H1 (cell line): ENCODE measurements around the gene ADARB2. TPM values are rescaled to one million over a fixed set of nuclear protein-coding genes. Genes with fewer than 3 reads are reported as not detected.

Experiments used
- CTCF ChIA-PET: fragments of 300-600 bp; sonication (Branson Sonifier 250); formaldehyde crosslinking; loops from one replicate; lab custom pipeline; 2021; ENCODE audit not compliant: partially characterized antibody; lab: Charles Lee
- POLR2A ChIA-PET: fragments of 300-600 bp; sonication (Branson Sonifier 250); formaldehyde crosslinking; loops from one replicate; lab custom pipeline; 2021; ENCODE audit warnings: inconsistent platforms; ENCODE audit not compliant: partially characterized antibody; lab: Charles Lee
- DNase-seq, 2 experiments: peaks; one replicate each; pipeline versions ENCODE4 v3.0.0 to v3.0.0-alpha.2; 2010 to 2022; ENCODE audit warnings: low spot score in 2 of 2, low read depth in 1 of 2, mixed read lengths in 1 of 2
- FAIRE-seq: peaks from 2 replicates; lab custom pipeline; 2011; peaks lifted over from hg19 to GRCh38; lab: Jason Lieb, UNC
- H2AFZ ChIP-seq: 2 replicates; pipeline ENCODE4 v1.8.1; 2012; ENCODE audit warnings: low read length, inconsistent platforms
- H2AK5ac ChIP-seq: 2 replicates; pipeline ENCODE4 v1.6.1; 2013; ENCODE audit warnings: low read depth, low read length
- H2BK120ac ChIP-seq: replicated peaks from 2 replicates; pipeline ENCODE3; 2013; ENCODE audit warnings: low read depth, low read length, inconsistent platforms
- H2BK12ac ChIP-seq: 2 replicates; pipeline ENCODE4 v1.6.1; 2013; ENCODE audit warnings: low read depth, low read length
- H2BK15ac ChIP-seq: 2 replicates; pipeline ENCODE4 v1.6.1; 2013; ENCODE audit warnings: low read length
- H2BK20ac ChIP-seq: 2 replicates; pipeline ENCODE4 v1.6.1; 2013; ENCODE audit warnings: low read length
- H2BK5ac ChIP-seq: 2 replicates; pipeline ENCODE4 v1.6.1; 2013; ENCODE audit warnings: low read depth, low read length
- H3K14ac ChIP-seq: 2 replicates; pipeline ENCODE4 v1.6.1; 2013; ENCODE audit warnings: inconsistent platforms; ENCODE audit not compliant: insufficient read length
- H3K18ac ChIP-seq: 2 replicates; pipeline ENCODE4 v1.6.1; 2013; ENCODE audit warnings: low read length; ENCODE audit errors: extremely low read depth
- H3K23ac ChIP-seq: 2 replicates; pipeline ENCODE4 v1.6.1; 2013; ENCODE audit warnings: inconsistent platforms; ENCODE audit not compliant: insufficient read length
- H3K23me2 ChIP-seq: 2 replicates; pipeline ENCODE4 v1.6.1; 2013; ENCODE audit warnings: low read depth, low read length
- H3K27ac ChIP-seq: 2 replicates; pipeline ENCODE4 v1.6.1; 2011; ENCODE audit warnings: low read depth, low read length, inconsistent platforms
- H3K27me3 ChIP-seq, 4 experiments: replicated peaks in 1 of 4; 1 replicate in 1 of 4; 2 replicates in 3 of 4; pipeline versions ENCODE4 v1.6.1 to v1.8.1; 2011 to 2013; ENCODE audit warnings: low read length in 3 of 4, mild to moderate bottlenecking in 3 of 4, inconsistent platforms in 2 of 4, mixed read lengths in 2 of 4, moderate library complexity in 1 of 4; ENCODE audit not compliant: control insufficient read depth in 3 of 4, insufficient read depth in 3 of 4; ENCODE audit errors: extremely low read depth in 1 of 4
- H3K36me3 ChIP-seq, 4 experiments: 2 replicates each; pipeline versions ENCODE4 v1.6.1 to v1.8.1; 2011 to 2013; ENCODE audit warnings: mild to moderate bottlenecking in 4 of 4, low read length in 3 of 4, moderate library complexity in 2 of 4, control low read depth in 1 of 4, inconsistent platforms in 1 of 4; ENCODE audit not compliant: insufficient read depth in 4 of 4, control insufficient read depth in 2 of 4
- H3K4ac ChIP-seq: replicated peaks from 2 replicates; pipeline ENCODE3; 2013; ENCODE audit warnings: low read length, low read depth, mixed read lengths, inconsistent platforms; ENCODE audit not compliant: insufficient read length
- H3K4me1 ChIP-seq, 4 experiments: replicated peaks in 1 of 4; 1 replicate in 1 of 4; 2 replicates in 3 of 4; pipeline versions ENCODE4 v1.6.1 to v1.8.1; 2011 to 2013; ENCODE audit warnings: low read length in 3 of 4, inconsistent platforms in 2 of 4, mixed read lengths in 1 of 4; ENCODE audit not compliant: insufficient read depth in 4 of 4, control insufficient read depth in 3 of 4
- H3K4me2 ChIP-seq, 2 experiments: 2 replicates each; pipeline versions ENCODE4 v1.6.1 to v1.8.1; 2011 to 2013; ENCODE audit warnings: low read depth in 2 of 2, low read length in 2 of 2, control low read depth in 1 of 2, inconsistent platforms in 1 of 2, mild to moderate bottlenecking in 1 of 2; ENCODE audit not compliant: insufficient read depth in 1 of 2
- H3K4me3 ChIP-seq, 4 experiments: fragments of 200-600, 300-600 bp in 1 of 4; sonication (generic), shearing (Covaris generic), sonication (Bioruptor Twin) in 1 of 4; 2 replicates each; pipeline versions ENCODE4 v1.5.1 to v1.8.1; 2011 to 2016; ENCODE audit warnings: low read length in 4 of 4, low read depth in 3 of 4, control low read depth in 2 of 4, inconsistent platforms in 2 of 4, mild to moderate bottlenecking in 2 of 4, mixed read lengths in 1 of 4, moderate library complexity in 1 of 4; ENCODE audit not compliant: insufficient read depth in 2 of 4; ENCODE audit errors: extremely low read depth in 1 of 4
- H3K56ac ChIP-seq: replicated peaks from 2 replicates; pipeline ENCODE3; 2013; ENCODE audit warnings: low read depth, mild to moderate bottlenecking, mixed read lengths, low read length, inconsistent platforms; ENCODE audit not compliant: insufficient read length
- H3K79me1 ChIP-seq: 2 replicates; pipeline ENCODE4 v1.6.1; 2013; ENCODE audit warnings: low read depth, low read length, control low read depth
- H3K79me2 ChIP-seq, 2 experiments: 2 replicates each; pipeline versions ENCODE4 v1.6.1 to v1.8.1; 2012 to 2013; ENCODE audit warnings: low read length in 2 of 2, mild to moderate bottlenecking in 2 of 2, inconsistent platforms in 1 of 2; ENCODE audit not compliant: insufficient read depth in 2 of 2, control insufficient read depth in 1 of 2
- H3K9ac ChIP-seq, 4 experiments: replicated peaks in 1 of 4; 1 replicate in 1 of 4; 2 replicates in 3 of 4; pipeline versions ENCODE4 v1.6.1 to v1.8.1; 2011 to 2013; ENCODE audit warnings: low read depth in 3 of 4, low read length in 3 of 4, control low read depth in 2 of 4, mild to moderate bottlenecking in 2 of 4, moderate library complexity in 2 of 4, inconsistent platforms in 1 of 4; ENCODE audit errors: extremely low read depth in 1 of 4
- H3K9me3 ChIP-seq, 2 experiments: 2 replicates each; pipeline versions ENCODE4 v1.6.1 to v1.8.1; 2012 to 2013; ENCODE audit warnings: mild to moderate bottlenecking in 2 of 2, moderate library complexity in 2 of 2, control low read depth in 1 of 2, inconsistent platforms in 1 of 2, low read depth in 1 of 2, low read length in 1 of 2, mixed read lengths in 1 of 2; ENCODE audit not compliant: insufficient read depth in 2 of 2
- H4K20me1 ChIP-seq, 2 experiments: replicated peaks in 1 of 2; 2 replicates each; pipeline versions ENCODE3 to v1.8.1; 2011 to 2013; ENCODE audit warnings: inconsistent platforms in 2 of 2, low read length in 2 of 2, mild to moderate bottlenecking in 1 of 2; ENCODE audit not compliant: insufficient read depth in 2 of 2, control insufficient read depth in 1 of 2
- H4K5ac ChIP-seq: 2 replicates; pipeline ENCODE4 v1.6.1; 2013; ENCODE audit warnings: low read length, low read depth, mixed read lengths, inconsistent platforms; ENCODE audit not compliant: insufficient read length
- H4K8ac ChIP-seq: 2 replicates; pipeline ENCODE4 v1.8.0; 2013; ENCODE audit warnings: mild to moderate bottlenecking, moderate library complexity, low read length, inconsistent platforms; ENCODE audit not compliant: insufficient read depth; ENCODE audit errors: extremely low read depth
- H4K91ac ChIP-seq: replicated peaks from 2 replicates; pipeline ENCODE3; 2013; ENCODE audit warnings: low read length, mixed read lengths, inconsistent platforms; ENCODE audit not compliant: insufficient read length
- BRCA1 ChIP-seq: IDR thresholded peaks from 2 replicates; pipeline ENCODE4 v1.6.1; 2012; ENCODE audit warnings: low read depth, low read length, improper control_type of control experiment
- CBX8 ChIP-seq: fragments of 300-800, 300-1000 bp; sonication (generic); IDR thresholded peaks from 2 replicates; pipeline ENCODE4 v1.7.1; 2016; ENCODE audit warnings: low read depth, low read length, borderline replicate concordance
- CEBPB ChIP-seq: IDR thresholded peaks from 2 replicates; pipeline ENCODE4 v1.6.1; 2012; ENCODE audit warnings: low read depth, low read length
- HDAC2 ChIP-seq, 2 experiments: fragments of 300-600 bp in 1 of 2; sonication (generic) in 1 of 2; IDR thresholded peaks; 2 replicates each; pipeline ENCODE4 v1.6.1; 2011 to 2012; ENCODE audit warnings: low read depth in 2 of 2, low read length in 2 of 2, mild to moderate bottlenecking in 2 of 2, moderate library complexity in 2 of 2, borderline replicate concordance in 1 of 2, inconsistent platforms in 1 of 2
- HDAC6 ChIP-seq: IDR thresholded peaks from one replicate; pipeline ENCODE4 v1.7.1; 2012; ENCODE audit warnings: low read depth, mild to moderate bottlenecking, inconsistent platforms, low read length, moderate library complexity
- KDM5A ChIP-seq: fragments of 200-600 bp; IDR thresholded peaks from 2 replicates; pipeline ENCODE4 v1.7.1; 2012; ENCODE audit warnings: mild to moderate bottlenecking, low read length, inconsistent platforms, mixed read lengths
- NRF1 ChIP-seq: IDR thresholded peaks from 2 replicates; pipeline ENCODE4 v1.6.1; 2011; ENCODE audit warnings: mild to moderate bottlenecking, low read depth, low read length, improper control_type of control experiment
- RFX5 ChIP-seq: IDR thresholded peaks from 2 replicates; pipeline ENCODE4 v1.6.1; 2011; ENCODE audit warnings: low read depth, low read length, improper control_type of control experiment, borderline replicate concordance
- SIN3A ChIP-seq, 2 experiments: IDR thresholded peaks in 1 of 2; conservative IDR thresholded peaks in 1 of 2; 2 replicates each; pipeline ENCODE4 v1.6.1; 2011 to 2012; ENCODE audit warnings: low read length in 2 of 2, improper control_type of control experiment in 1 of 2, low read depth in 1 of 2, mild to moderate bottlenecking in 1 of 2
- TAF7 ChIP-seq: optimal IDR thresholded peaks from 2 replicates; pipeline ENCODE3; 2011; ENCODE audit warnings: low read depth, mild to moderate bottlenecking, inconsistent platforms, low read length, moderate library complexity, borderline replicate concordance
- WGBS, 2 experiments: shearing (Covaris generic) in 1 of 2; methylation state at CpG; one replicate each; pipeline versions ENCODE4 v1.1.6 to v1.1.7; 2013 to 2015; ENCODE audit warnings: low lambda C conversion rate in 2 of 2, mixed read lengths in 2 of 2, inconsistent platforms in 1 of 2, low coverage in 1 of 2, missing lambda C conversion rate in 1 of 2; ENCODE audit not compliant: insufficient replicate concordance in 2 of 2, insufficient coverage in 1 of 2, insufficient read length in 1 of 2; ENCODE audit errors: extremely low coverage in 1 of 2, missing lambda C conversion rate in 1 of 2; 5-methylcytosine and 5-hydroxymethylcytosine counted together
- polyA plus RNA-seq, 7 experiments: library from polyadenylated mRNA; depleted of rRNA in 3 of 7; stranded (reverse) in 5 of 7; unstranded in 2 of 7; fragments of >200 nt in 5 of 7; fragments of 200-250 nt in 2 of 7; gene quantifications; 1 replicate in 5 of 7; 2 replicates in 1 of 7; 4 replicates in 1 of 7; pipeline versions ENCODE4 v1.2.1 to v1.2.3, GENCODE V29; 2011 to 2013; ENCODE audit warnings: missing spikeins in 2 of 7, mixed read lengths in 2 of 7
- total RNA-seq: library from RNA; stranded (reverse); fragmentation: NEBNext Ultra II Directional; extraction: Animal tissue kit (Norgen Biotek cat#: 25700); gene quantifications from 2 replicates; pipeline ENCODE4 v1.2.1, GENCODE V29; 2021

ADARB2 gene
- total and polyA plus RNA-seq, 2 of the 8 experiments (the other 6 are each of a cell fraction or from before 2014, with no cell fraction given): 2.2 to 2.8 TPM

DNA sequence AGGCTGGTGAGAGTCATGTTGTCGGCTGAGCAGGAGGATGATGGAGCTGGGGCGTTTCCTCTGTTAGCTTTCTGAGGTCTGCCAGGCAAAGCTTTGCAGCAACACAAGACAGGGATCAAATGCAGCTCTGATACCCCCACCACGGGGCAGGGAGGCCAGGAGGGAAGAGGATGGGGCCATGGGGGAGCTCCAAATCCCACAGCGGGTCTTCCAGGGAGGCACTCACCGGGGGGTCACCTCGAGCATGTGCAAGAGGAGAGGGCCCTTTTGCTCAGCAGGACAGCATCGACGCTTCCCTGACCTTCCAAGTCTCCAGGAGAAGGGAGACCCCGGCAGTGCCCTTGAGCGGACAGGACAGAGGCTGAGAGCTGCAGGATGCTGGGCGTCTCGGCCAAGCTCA lies 553.6 kb downstream of the ADARB2 start:
- Histone ChIP-seq H3K79me1 (no peaks in the 10 kb centered on the region), H3K4me2 (no peak overlapping the region), H3K9me3 (no peaks in the 10 kb centered on the region), H4K8ac (no peak overlapping the region), H2BK5ac (no peak overlapping the region), H2BK15ac (no peak overlapping the region), H3K27ac (no peak overlapping the region), H3K4me3 (no peak overlapping the region), H3K27me3 (no peaks in the 10 kb centered on the region), H4K5ac (no peak overlapping the region), H2BK12ac (no peak overlapping the region), H4K91ac (no peak overlapping the region), H2BK20ac (no peak overlapping the region), H3K4me1 (peaks cover 0 to 7% (median 3%) of the 10 kb centered on the region in 4 experiments; a peak in 2 of 7 replicates), H3K18ac (no peak overlapping the region), H3K36me3 (no peaks in the 10 kb centered on the region), H3K23me2 (no peaks in the 10 kb centered on the region), H3K9ac (no peak overlapping the region), H3K14ac (no peak overlapping the region), H2AK5ac (no peak overlapping the region), H3K23ac (no peak overlapping the region), H3K79me2 (no peaks in the 10 kb centered on the region), H3K4ac (no peak overlapping the region), H2AFZ (no peak overlapping the region), H4K20me1 (no peaks in the 10 kb centered on the region), H2BK120ac (no peak overlapping the region), H3K56ac (no peak overlapping the region)
- TF ChIP-seq CBX8 (no peak), NRF1 (no peak), RFX5 (no peak), TAF7 (no peak), SIN3A (conservative IDR thresholded peaks at IDR 0.05 in 1 of 2, IDR thresholded peaks at IDR 0.05 in 1 of 2; ENCODE audit: low read depth in 1 of 2, low read length in 2 of 2) (no peak), HDAC2 (IDR thresholded peaks at IDR 0.05; ENCODE audit: borderline replicate concordance in 1 of 2, low read depth in 2 of 2, low read length in 2 of 2) (no peak), HDAC6 (no peak), CEBPB (no peak), BRCA1 (no peak), KDM5A (no peak)
- POLR2A ChIA-PET: interaction anchor here (0.6 kb wide), 1 partner anchor 64 kb away, joined by 4 read pairs; no protein-coding TSS in a partner anchor
- 80% methylated on average over 9 of the region's 12 CpGs; no CpG with 5 or more reads in 1 of the 2 experiments for WGBS, 2 experiments
- CTCF ChIA-PET: interaction anchor here (0.8 to 3.2 kb wide), 6 partner anchors 10 to 185 kb away, joined by 3 to 10 read pairs (median 3); no protein-coding TSS in a partner anchor
- DNase-seq (no peak), FAIRE-seq (no peak)
